Neural cell (in vitro differentiated cells): Measurements from ENCODE around the gene SMPD3. TPM values are rescaled to one million over a fixed set of nuclear protein-coding genes. Genes with fewer than 3 reads are reported as not detected.

Experiments used
- H2AFZ ChIP-seq: fragments of 200-600, 300-800 bp; sonication (generic), shearing (Covaris generic); 2 replicates; pipeline ENCODE4 v1.6.0; 2014; ENCODE audit warnings: low read depth, mild to moderate bottlenecking, antibody characterized with exemption, low read length, moderate library complexity
- H3F3A ChIP-seq: fragments of 200-600 bp; shearing (Covaris generic); 2 replicates; pipeline ENCODE4 v1.6.1; 2016; ENCODE audit warnings: mild to moderate bottlenecking, moderate library complexity, mixed read lengths, antibody characterized with exemption, low read length; ENCODE audit not compliant: insufficient read depth, poor library complexity, severe bottlenecking
- H3K27ac ChIP-seq: fragments of 200-600, 300-800 bp; sonication (generic), shearing (Covaris generic); 2 replicates; pipeline ENCODE4 v1.5.1; 2014; ENCODE audit warnings: mild to moderate bottlenecking, low read length, moderate library complexity
- H3K27me3 ChIP-seq: fragments of 300-800, 200-600 bp; sonication (generic), shearing (Covaris generic); 2 replicates; pipeline ENCODE4 v1.6.0; 2014; ENCODE audit warnings: mild to moderate bottlenecking, low read depth, low read length, moderate library complexity; ENCODE audit not compliant: insufficient read depth
- H3K36me3 ChIP-seq: fragments of 300-800, 200-600 bp; sonication (generic), shearing (Covaris generic); 2 replicates; pipeline ENCODE4 v1.5.1; 2014; ENCODE audit warnings: mild to moderate bottlenecking, antibody characterized with exemption, low read length, moderate library complexity; ENCODE audit not compliant: insufficient read depth
- H3K4me2 ChIP-seq: fragments of 300-800, 200-600 bp; sonication (generic), shearing (Covaris generic); 2 replicates; pipeline ENCODE4 v1.6.0; 2014; ENCODE audit warnings: mild to moderate bottlenecking, low read length
- H3K4me3 ChIP-seq: fragments of 300-800, 200-600 bp; sonication (generic), shearing (Covaris generic); 2 replicates; pipeline ENCODE4 v1.5.1; 2014; ENCODE audit warnings: mild to moderate bottlenecking, low read length, moderate library complexity
- H3K79me2 ChIP-seq: fragments of 200-600 bp; shearing (Covaris generic); replicated peaks from 2 replicates; pipeline ENCODE4 v1.6.0; 2014; ENCODE audit warnings: mild to moderate bottlenecking, low read length, moderate library complexity; ENCODE audit not compliant: insufficient read depth
- H3K9ac ChIP-seq: fragments of 300-800, 200-600 bp; sonication (generic), shearing (Covaris generic); 2 replicates; pipeline ENCODE4 v1.6.1; 2016; ENCODE audit warnings: mild to moderate bottlenecking, low read length, mixed read lengths
- H3K9me2 ChIP-seq: fragments of 200-600 bp; shearing (Covaris generic); 2 replicates; pipeline ENCODE4 v1.6.1; 2016; ENCODE audit warnings: mild to moderate bottlenecking, low read length, mixed read lengths; ENCODE audit not compliant: insufficient read depth
- H3K9me3 ChIP-seq: fragments of 200-600, 300-800 bp; sonication (generic), shearing (Covaris generic); 2 replicates; pipeline ENCODE4 v1.6.1; 2016; ENCODE audit warnings: mild to moderate bottlenecking, mixed run types, low read length, moderate library complexity, mixed read lengths
- H4K20me1 ChIP-seq: fragments of 200-600 bp; shearing (Covaris generic); 2 replicates; pipeline ENCODE4 v1.6.1; 2016; ENCODE audit warnings: mild to moderate bottlenecking, mixed run types; ENCODE audit not compliant: insufficient read depth
- EP300 ChIP-seq: fragments of 450-650 bp; conservative IDR thresholded peaks from 2 replicates; pipeline ENCODE4 v1.6.1; 2014; ENCODE audit warnings: antibody characterized with exemption, mild to moderate bottlenecking, moderate library complexity; ENCODE audit not compliant: poor library complexity, severe bottlenecking
- EZH2 ChIP-seq: fragments of 200-600, 300-800 bp; shearing (Covaris generic), sonication (generic); IDR thresholded peaks from 2 replicates; pipeline ENCODE4 v1.6.1; 2014; ENCODE audit warnings: antibody characterized with exemption, low read length, borderline replicate concordance, mild to moderate bottlenecking; ENCODE audit not compliant: insufficient read depth, poor library complexity, severe bottlenecking
- MXI1 ChIP-seq: fragments of 450-650 bp; conservative IDR thresholded peaks from 2 replicates; pipeline ENCODE4 v1.6.1; 2014; ENCODE audit warnings: antibody characterized with exemption, mild to moderate bottlenecking; ENCODE audit not compliant: poor library complexity, severe bottlenecking
- POLR2AphosphoS5 ChIP-seq: IDR thresholded peaks from 2 replicates; pipeline ENCODE4 v1.6.1; 2012
- RAD21 ChIP-seq: fragments of 450-650 bp; conservative IDR thresholded peaks from 2 replicates; pipeline ENCODE4 v1.6.1; 2014; ENCODE audit warnings: antibody characterized with exemption, mild to moderate bottlenecking, moderate library complexity
- SMC3 ChIP-seq: fragments of 450-650 bp; conservative IDR thresholded peaks from 2 replicates; pipeline ENCODE4 v1.6.1; 2014; ENCODE audit warnings: antibody characterized with exemption, mild to moderate bottlenecking, moderate library complexity; ENCODE audit not compliant: poor library complexity
- TAF1 ChIP-seq: IDR thresholded peaks from 2 replicates; pipeline ENCODE4 v1.6.1; 2012; ENCODE audit warnings: low read depth
- polyA plus RNA-seq: library from polyadenylated mRNA; depleted of rRNA; stranded (reverse); fragments of >200 nt; gene quantifications from 2 replicates; pipeline ENCODE4 v1.2.3, GENCODE V29; 2014
- TF ChIP-seq, protein P1 (sequence below): fragments of 450-650 bp; IDR thresholded peaks from 2 replicates; pipeline ENCODE4 v1.5.1; 2014; ENCODE audit warnings: antibody characterized with exemption, mild to moderate bottlenecking, moderate library complexity; ENCODE audit not compliant: poor library complexity, severe bottlenecking
- TF ChIP-seq, protein P2 (sequence below): IDR thresholded peaks from 2 replicates; pipeline ENCODE4 v1.6.1; 2012; ENCODE audit warnings: borderline replicate concordance

SMPD3 gene
- polyA plus RNA-seq, 1 donor from 2014 or later: 42.7 TPM

- Histone ChIP-seq H3K27ac (no peak overlapping the region), H3K9me3 (no peaks in the 10 kb centered on the region), H3K4me2 (no peak overlapping the region), H3K4me3 (no peak overlapping the region), H3K9me2 (no peaks in the 10 kb centered on the region), H3K79me2 (no peaks in the 10 kb centered on the region), H3K9ac (no peak overlapping the region), H2AFZ (no peak overlapping the region), H3F3A (no peaks in the 10 kb centered on the region), H3K27me3 (no peaks in the 10 kb centered on the region), H4K20me1 (no peaks in the 10 kb centered on the region), H3K36me3 (no peaks in the 10 kb centered on the region)
- TF ChIP-seq POLR2AphosphoS5: no peak
- TF ChIP-seq SMC3: no peak
These were observed 91.4 kb downstream of the SMPD3 start for GRCh38 chr16:68356919-68357286.

DNA sequence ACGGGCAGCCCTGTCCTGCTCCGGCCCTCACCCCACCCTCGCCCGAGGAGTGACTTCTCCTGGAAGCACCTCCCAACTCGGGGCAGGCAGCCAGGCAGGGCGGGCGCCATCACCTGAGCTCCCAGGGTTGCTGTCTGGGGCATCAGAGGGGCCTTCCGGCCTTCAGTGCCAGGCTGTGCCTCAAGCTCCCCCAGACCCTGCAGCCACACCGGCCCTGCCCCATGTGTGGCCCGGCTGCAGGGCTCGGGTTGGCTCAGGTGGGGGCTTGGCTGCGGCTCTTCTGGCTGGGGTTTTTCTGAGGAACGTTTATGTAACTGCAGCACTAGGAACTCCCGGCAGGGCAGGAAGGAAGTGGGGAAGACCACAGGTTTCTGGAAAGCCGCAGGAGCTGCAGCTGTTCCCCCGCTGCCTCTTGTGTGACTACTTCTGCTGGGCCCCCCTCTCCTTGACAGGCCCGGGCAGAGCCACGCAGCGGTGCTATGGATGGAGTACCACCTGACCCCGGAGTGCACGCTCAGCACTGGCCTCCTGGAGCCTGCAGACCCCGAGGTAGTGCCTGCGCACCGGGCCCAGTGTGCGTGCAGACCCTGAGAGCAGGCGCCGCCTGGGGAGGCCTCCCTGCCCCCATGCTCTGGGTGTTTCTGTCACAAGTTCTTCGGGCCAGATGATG is 91.9 kb downstream of the SMPD3 start:
- Histone ChIP-seq H3F3A (no peaks in the 10 kb centered on the region), H2AFZ (no peak overlapping the region), H3K9me3 (no peaks in the 10 kb centered on the region), H3K36me3 (no peaks in the 10 kb centered on the region), H3K9ac (no peak overlapping the region), H3K27me3 (no peaks in the 10 kb centered on the region), H3K79me2 (no peaks in the 10 kb centered on the region), H3K27ac (no peak overlapping the region), H4K20me1 (no peaks in the 10 kb centered on the region), H3K4me3 (no peak overlapping the region), H3K9me2 (no peaks in the 10 kb centered on the region), H3K4me2 (no peak overlapping the region)
- TF ChIP-seq TAF1: no peak
- TF ChIP-seq EZH2: no peak
- TF ChIP-seq SMC3: no peak
- no peak for TF ChIP-seq EP300
- TF ChIP-seq, protein P1, sequence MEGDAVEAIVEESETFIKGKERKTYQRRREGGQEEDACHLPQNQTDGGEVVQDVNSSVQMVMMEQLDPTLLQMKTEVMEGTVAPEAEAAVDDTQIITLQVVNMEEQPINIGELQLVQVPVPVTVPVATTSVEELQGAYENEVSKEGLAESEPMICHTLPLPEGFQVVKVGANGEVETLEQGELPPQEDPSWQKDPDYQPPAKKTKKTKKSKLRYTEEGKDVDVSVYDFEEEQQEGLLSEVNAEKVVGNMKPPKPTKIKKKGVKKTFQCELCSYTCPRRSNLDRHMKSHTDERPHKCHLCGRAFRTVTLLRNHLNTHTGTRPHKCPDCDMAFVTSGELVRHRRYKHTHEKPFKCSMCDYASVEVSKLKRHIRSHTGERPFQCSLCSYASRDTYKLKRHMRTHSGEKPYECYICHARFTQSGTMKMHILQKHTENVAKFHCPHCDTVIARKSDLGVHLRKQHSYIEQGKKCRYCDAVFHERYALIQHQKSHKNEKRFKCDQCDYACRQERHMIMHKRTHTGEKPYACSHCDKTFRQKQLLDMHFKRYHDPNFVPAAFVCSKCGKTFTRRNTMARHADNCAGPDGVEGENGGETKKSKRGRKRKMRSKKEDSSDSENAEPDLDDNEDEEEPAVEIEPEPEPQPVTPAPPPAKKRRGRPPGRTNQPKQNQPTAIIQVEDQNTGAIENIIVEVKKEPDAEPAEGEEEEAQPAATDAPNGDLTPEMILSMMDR: no peak
- TF ChIP-seq, protein P2, sequence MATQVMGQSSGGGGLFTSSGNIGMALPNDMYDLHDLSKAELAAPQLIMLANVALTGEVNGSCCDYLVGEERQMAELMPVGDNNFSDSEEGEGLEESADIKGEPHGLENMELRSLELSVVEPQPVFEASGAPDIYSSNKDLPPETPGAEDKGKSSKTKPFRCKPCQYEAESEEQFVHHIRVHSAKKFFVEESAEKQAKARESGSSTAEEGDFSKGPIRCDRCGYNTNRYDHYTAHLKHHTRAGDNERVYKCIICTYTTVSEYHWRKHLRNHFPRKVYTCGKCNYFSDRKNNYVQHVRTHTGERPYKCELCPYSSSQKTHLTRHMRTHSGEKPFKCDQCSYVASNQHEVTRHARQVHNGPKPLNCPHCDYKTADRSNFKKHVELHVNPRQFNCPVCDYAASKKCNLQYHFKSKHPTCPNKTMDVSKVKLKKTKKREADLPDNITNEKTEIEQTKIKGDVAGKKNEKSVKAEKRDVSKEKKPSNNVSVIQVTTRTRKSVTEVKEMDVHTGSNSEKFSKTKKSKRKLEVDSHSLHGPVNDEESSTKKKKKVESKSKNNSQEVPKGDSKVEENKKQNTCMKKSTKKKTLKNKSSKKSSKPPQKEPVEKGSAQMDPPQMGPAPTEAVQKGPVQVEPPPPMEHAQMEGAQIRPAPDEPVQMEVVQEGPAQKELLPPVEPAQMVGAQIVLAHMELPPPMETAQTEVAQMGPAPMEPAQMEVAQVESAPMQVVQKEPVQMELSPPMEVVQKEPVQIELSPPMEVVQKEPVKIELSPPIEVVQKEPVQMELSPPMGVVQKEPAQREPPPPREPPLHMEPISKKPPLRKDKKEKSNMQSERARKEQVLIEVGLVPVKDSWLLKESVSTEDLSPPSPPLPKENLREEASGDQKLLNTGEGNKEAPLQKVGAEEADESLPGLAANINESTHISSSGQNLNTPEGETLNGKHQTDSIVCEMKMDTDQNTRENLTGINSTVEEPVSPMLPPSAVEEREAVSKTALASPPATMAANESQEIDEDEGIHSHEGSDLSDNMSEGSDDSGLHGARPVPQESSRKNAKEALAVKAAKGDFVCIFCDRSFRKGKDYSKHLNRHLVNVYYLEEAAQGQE: no peak
- no peak for TF ChIP-seq MXI1
- no peak for TF ChIP-seq POLR2AphosphoS5
- no peak for TF ChIP-seq RAD21
